ENCODE measurements around the gene DAPK1. TPM values are rescaled to one million over a fixed set of nuclear protein-coding genes. Genes with fewer than 3 reads are reported as not detected.

DAPK1 gene
- total RNA-seq, 1 experiment from 2014 or later: 19.7 TPM

DNA sequence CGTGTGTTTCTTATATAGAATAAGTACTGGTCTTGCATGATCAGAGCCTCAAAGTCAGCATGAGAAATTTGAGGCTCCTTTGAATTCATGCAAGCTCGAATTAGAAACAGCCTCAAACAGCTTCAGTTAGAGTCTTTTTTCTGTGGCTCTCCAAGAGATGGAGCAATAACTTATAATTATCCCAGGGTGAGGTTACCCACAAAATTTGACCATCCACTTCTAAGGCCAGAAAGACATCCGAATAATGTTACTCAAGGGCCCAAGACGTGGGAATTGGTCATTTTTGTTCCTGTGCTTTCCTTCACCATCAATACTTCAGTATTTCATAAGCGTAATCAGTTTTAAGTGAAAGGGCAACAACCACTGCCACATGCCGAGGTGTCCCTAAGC lies 89.7 kb downstream of the DAPK1 start:
- TF ChIP-seq, protein P1, sequence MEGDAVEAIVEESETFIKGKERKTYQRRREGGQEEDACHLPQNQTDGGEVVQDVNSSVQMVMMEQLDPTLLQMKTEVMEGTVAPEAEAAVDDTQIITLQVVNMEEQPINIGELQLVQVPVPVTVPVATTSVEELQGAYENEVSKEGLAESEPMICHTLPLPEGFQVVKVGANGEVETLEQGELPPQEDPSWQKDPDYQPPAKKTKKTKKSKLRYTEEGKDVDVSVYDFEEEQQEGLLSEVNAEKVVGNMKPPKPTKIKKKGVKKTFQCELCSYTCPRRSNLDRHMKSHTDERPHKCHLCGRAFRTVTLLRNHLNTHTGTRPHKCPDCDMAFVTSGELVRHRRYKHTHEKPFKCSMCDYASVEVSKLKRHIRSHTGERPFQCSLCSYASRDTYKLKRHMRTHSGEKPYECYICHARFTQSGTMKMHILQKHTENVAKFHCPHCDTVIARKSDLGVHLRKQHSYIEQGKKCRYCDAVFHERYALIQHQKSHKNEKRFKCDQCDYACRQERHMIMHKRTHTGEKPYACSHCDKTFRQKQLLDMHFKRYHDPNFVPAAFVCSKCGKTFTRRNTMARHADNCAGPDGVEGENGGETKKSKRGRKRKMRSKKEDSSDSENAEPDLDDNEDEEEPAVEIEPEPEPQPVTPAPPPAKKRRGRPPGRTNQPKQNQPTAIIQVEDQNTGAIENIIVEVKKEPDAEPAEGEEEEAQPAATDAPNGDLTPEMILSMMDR (IDR thresholded peaks at IDR 0.05; ENCODE audit: unreplicated experiment): no peak
- DNase-seq (ENCODE audit: unreplicated experiment): no peak
- Mint-ChIP-seq H3K27me3 (ENCODE audit: insufficient read depth, unreplicated experiment) (no peaks in the 10 kb centered on the region), H3K27ac (ENCODE audit: low read depth, unreplicated experiment) (no peak overlapping the region), H3K9me3 (ENCODE audit: unreplicated experiment) (no peaks in the 10 kb centered on the region), H3K36me3 (ENCODE audit: insufficient read depth, unreplicated experiment) (no peaks in the 10 kb centered on the region), H3K4me1 (ENCODE audit: insufficient read depth, unreplicated experiment) (peaks cover 2% of the 10 kb centered on the region), H3K4me3 (ENCODE audit: unreplicated experiment) (no peak overlapping the region)
- intact Hi-C loops (cut with micrococcal nuclease): no loop called here
- ChIA-PET CTCF (interaction anchor here (0.5 kb wide), 1 partner anchor 88 kb away, joined by 3 read pairs; no protein-coding TSS in a partner anchor), POLR2A (no interaction called here)
- BruUV-seq (replicated peaks): no TSS peak

DNA sequence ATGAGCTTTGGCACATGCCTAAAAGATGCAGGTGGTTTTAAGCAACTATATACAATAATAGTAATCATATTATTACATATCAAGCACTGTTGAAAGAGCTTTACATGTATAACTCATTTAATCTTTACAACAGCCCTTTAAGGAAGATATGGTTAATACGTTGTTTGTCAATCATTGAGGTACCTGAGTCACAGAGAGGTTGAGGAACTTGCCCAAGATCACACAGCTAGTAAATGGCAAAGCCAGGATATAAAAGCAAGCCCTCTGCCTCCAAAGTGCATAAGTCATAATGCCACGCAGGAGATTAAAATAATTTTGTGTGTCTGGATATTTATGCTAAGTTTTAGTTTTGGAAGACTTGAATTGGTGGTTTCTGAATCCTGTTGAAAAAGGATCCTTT lies 90.2 kb downstream of the DAPK1 start:
- no TSS peak for BruUV-seq (replicated peaks)
- CTCF ChIA-PET: no interaction called here

GRCh38 chr9:87588339-87588738 lies 90.7 kb downstream of the DAPK1 start:
- no peaks in the 10 kb centered on the region for H3K9me3 Mint-ChIP-seq (ENCODE audit: unreplicated experiment)
- no peak overlapping the region for H3K4me3 Mint-ChIP-seq (ENCODE audit: unreplicated experiment)
- peaks cover 9% of the 10 kb centered on the region for H3K4me1 Mint-ChIP-seq (ENCODE audit: insufficient read depth, unreplicated experiment)
- H3K27ac Mint-ChIP-seq (ENCODE audit: low read depth, unreplicated experiment): no peak overlapping the region
- H3K27me3 Mint-ChIP-seq (ENCODE audit: insufficient read depth, unreplicated experiment): no peaks in the 10 kb centered on the region
- CTCF ChIA-PET: no interaction called here
- no TSS peak for BruUV-seq (replicated peaks)
- POLR2A ChIA-PET: no interaction called here
- no peaks in the 10 kb centered on the region for H3K36me3 Mint-ChIP-seq (ENCODE audit: insufficient read depth, unreplicated experiment)
- DNase-seq (ENCODE audit: unreplicated experiment): no peak
- TF ChIP-seq, protein P1 (IDR thresholded peaks at IDR 0.05; ENCODE audit: unreplicated experiment): no peak
- intact Hi-C loops (cut with micrococcal nuclease): no loop called here

More for the DNA sequence above, 90.2 kb downstream of the DAPK1 start:
- intact Hi-C loops (cut with micrococcal nuclease): no loop called here
- POLR2A ChIA-PET: no interaction called here
- Mint-ChIP-seq H3K36me3 (ENCODE audit: insufficient read depth, unreplicated experiment) (no peaks in the 10 kb centered on the region), H3K9me3 (ENCODE audit: unreplicated experiment) (no peaks in the 10 kb centered on the region), H3K4me3 (ENCODE audit: unreplicated experiment) (no peak overlapping the region), H3K4me1 (ENCODE audit: insufficient read depth, unreplicated experiment) (peaks cover 8% of the 10 kb centered on the region), H3K27ac (ENCODE audit: low read depth, unreplicated experiment) (no peak overlapping the region), H3K27me3 (ENCODE audit: insufficient read depth, unreplicated experiment) (no peaks in the 10 kb centered on the region)
- TF ChIP-seq, protein P1 (IDR thresholded peaks at IDR 0.05; ENCODE audit: unreplicated experiment): no peak
- no peak for DNase-seq (ENCODE audit: unreplicated experiment)

- H3K4me1 Mint-ChIP-seq (ENCODE audit: insufficient read depth, unreplicated experiment): peaks cover 9% of the 10 kb centered on the region
- no peak for DNase-seq (ENCODE audit: unreplicated experiment)
- H3K9me3 Mint-ChIP-seq (ENCODE audit: unreplicated experiment): no peaks in the 10 kb centered on the region
- TF ChIP-seq, protein P1 (IDR thresholded peaks at IDR 0.05; ENCODE audit: unreplicated experiment): no peak
- ChIA-PET CTCF (interaction anchor here (0.6 kb wide), 1 partner anchor 485 kb away, joined by 3 read pairs; no protein-coding TSS in a partner anchor), POLR2A (no interaction called here)
- H3K27me3 Mint-ChIP-seq (ENCODE audit: insufficient read depth, unreplicated experiment): no peaks in the 10 kb centered on the region
- H3K36me3 Mint-ChIP-seq (ENCODE audit: insufficient read depth, unreplicated experiment): no peaks in the 10 kb centered on the region
- no peak overlapping the region for H3K27ac Mint-ChIP-seq (ENCODE audit: low read depth, unreplicated experiment)
- intact Hi-C loops (cut with micrococcal nuclease): no loop called here
- no peak overlapping the region for H3K4me3 Mint-ChIP-seq (ENCODE audit: unreplicated experiment)
- no TSS peak for BruUV-seq (replicated peaks)
These were observed 93.3 kb downstream of the DAPK1 start for GRCh38 chr9:87590996-87591395.

Measured in MCF 10A (cell line).